ENCODE measurements around the gene TARP.

Gene TARP

DNA sequence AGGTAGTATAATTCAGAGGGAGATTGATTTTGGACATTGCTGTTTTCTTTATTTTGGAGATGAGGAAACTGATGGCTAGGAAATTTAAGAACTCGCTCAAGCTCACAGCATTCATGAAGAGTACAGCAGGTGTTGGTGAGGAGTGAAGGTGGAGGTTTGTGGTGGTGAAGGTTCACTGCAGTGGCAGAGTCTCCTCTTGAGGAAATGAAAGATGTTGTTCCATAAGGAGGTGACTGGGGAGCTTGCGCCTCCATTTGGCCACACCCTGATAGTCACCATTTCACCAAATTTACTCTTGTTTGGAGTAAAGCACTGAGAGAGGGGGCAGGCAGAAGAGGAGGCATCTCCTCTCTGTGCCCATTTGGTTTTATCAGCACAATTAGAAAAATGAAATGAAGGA, 46.4 kb upstream of the TARP start:
- H3K4me3 ChIP-seq (ENCODE audit: low read depth, low read length) = no peak overlapping the region
- TF ChIP-seq, protein P1, sequence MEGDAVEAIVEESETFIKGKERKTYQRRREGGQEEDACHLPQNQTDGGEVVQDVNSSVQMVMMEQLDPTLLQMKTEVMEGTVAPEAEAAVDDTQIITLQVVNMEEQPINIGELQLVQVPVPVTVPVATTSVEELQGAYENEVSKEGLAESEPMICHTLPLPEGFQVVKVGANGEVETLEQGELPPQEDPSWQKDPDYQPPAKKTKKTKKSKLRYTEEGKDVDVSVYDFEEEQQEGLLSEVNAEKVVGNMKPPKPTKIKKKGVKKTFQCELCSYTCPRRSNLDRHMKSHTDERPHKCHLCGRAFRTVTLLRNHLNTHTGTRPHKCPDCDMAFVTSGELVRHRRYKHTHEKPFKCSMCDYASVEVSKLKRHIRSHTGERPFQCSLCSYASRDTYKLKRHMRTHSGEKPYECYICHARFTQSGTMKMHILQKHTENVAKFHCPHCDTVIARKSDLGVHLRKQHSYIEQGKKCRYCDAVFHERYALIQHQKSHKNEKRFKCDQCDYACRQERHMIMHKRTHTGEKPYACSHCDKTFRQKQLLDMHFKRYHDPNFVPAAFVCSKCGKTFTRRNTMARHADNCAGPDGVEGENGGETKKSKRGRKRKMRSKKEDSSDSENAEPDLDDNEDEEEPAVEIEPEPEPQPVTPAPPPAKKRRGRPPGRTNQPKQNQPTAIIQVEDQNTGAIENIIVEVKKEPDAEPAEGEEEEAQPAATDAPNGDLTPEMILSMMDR (IDR thresholded peaks at IDR 0.05; ENCODE audit: low read depth, low read length) = no peak
- DNase-seq (ENCODE audit: low read depth, low spot score) = no peak
- in situ Hi-C loops (cut with HindIII; ENCODE audit: low sequenced_read_pairs) = no loop called here

DNA sequence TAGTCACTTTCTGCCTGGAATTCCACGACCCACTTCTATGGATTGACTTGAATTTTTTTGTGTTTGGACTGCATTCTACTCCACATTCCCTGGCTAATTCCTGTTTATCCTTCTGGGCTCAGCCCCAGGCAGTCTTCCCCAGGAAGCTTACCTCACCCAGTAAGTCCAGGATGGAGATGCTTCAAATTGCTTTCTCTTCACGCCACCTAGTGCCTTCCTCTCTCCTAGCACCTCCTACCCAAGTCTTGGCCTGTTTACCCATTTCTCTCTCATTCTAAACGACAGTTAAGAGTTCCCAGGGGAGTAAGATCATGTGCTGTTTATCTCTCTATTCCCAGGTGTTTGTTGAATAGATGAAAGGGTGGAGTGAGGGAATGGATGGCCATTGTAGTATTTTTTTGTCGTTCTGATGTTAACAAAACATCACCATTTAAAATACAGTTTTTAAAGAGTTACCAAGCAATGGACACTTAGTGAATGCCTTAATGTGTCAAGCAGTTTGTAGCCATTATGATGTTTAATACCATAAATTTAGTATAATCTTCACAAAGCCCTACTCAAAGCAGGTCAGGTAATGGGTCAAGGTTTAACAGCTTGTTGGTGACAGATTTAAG, 45.5 kb upstream of the TARP start:
- peak; percentile 78 for DNase-seq (ENCODE audit: low read depth, low spot score)
- TF ChIP-seq, protein P1 (IDR thresholded peaks at IDR 0.05; ENCODE audit: low read depth, low read length) = peak; percentile 84
- in situ Hi-C loops (cut with HindIII; ENCODE audit: low sequenced_read_pairs) = no loop called here
- H3K4me3 ChIP-seq (ENCODE audit: low read depth, low read length) = no peak overlapping the region

DNA sequence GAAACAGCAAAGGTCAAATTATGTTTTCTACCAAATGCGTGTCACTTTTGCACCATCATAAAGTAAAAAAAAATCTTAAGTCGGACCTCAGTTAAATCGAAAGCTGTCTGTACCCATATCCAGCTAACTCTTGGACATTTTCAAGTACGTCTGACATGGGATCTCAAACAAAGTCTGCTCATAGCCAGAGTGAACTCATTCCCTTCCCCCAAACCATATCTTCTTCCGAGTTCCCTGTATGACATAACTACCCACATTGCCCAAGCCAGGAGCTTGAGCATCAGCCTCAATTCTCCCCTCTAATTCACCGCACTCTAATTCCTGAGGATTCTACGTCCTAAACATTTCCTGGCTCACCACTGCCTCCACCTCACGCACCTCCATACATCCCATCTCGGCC, 44.8 kb upstream of the TARP start:
- TF ChIP-seq, protein P1 (IDR thresholded peaks at IDR 0.05; ENCODE audit: low read depth, low read length) = no peak
- DNase-seq (ENCODE audit: low read depth, low spot score) = no peak
- in situ Hi-C loops (cut with HindIII; ENCODE audit: low sequenced_read_pairs) = no loop called here
- no peak overlapping the region for H3K4me3 ChIP-seq (ENCODE audit: low read depth, low read length)

DNA sequence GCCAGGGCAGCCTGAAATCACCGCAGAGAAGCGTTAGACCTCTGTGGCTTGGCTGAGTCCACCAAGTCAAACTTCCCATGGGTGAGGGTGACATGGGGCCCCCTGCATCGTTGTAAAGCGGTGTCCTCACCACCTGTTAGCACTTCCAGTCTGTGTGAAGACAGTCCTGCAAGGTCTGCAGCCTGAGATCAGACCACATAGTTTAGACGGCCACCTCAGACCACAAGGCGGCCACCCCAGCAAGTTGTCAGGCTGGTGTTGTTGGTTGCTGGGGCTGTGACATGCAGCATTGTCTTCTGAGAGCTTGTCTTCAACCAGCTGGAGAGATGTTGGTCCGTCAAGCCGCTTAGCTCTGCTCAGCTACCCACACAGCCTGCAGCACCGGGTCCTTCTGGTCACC, 44.1 kb upstream of the TARP start:
- TF ChIP-seq, protein P1 (IDR thresholded peaks at IDR 0.05; ENCODE audit: low read depth, low read length) = no peak
- in situ Hi-C loops (cut with HindIII; ENCODE audit: low sequenced_read_pairs) = no loop called here
- DNase-seq (ENCODE audit: low read depth, low spot score) = no peak
- H3K4me3 ChIP-seq (ENCODE audit: low read depth, low read length) = no peak overlapping the region

DNA sequence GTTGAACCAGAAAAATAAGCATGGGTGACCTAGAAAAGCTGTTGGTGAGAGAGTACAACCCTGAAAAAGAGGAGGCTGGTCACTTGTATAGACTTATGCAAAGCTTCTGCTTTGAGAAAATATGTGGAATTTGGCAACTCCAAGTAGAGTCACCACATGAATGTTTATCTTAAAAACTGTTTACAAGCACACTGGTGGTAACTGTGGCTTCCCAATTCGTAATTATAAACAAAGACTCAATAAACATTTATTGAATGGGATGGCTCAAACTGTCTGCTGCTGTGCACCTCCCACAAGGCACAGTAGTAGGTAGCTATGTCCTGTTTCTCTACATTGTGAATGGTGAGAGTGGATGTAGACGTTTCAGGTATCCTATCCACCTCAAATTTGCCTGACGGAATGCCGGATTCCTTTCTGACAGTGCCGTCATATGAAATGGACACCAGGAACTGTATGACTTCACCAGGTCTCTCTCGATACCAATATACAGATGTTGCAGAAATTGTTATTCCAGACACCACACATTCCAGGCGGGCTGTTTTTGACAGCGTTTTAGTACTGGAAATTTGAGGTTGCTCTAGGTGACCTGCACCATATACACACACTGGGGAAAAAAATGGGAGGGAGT, 43.4 kb upstream of the TARP start:
- H3K4me3 ChIP-seq (ENCODE audit: low read depth, low read length) = no peak overlapping the region
- TF ChIP-seq, protein P1 (IDR thresholded peaks at IDR 0.05; ENCODE audit: low read depth, low read length) = no peak
- in situ Hi-C loops (cut with HindIII; ENCODE audit: low sequenced_read_pairs) = no loop called here
- DNase-seq (ENCODE audit: low read depth, low spot score) = no peak

DNA sequence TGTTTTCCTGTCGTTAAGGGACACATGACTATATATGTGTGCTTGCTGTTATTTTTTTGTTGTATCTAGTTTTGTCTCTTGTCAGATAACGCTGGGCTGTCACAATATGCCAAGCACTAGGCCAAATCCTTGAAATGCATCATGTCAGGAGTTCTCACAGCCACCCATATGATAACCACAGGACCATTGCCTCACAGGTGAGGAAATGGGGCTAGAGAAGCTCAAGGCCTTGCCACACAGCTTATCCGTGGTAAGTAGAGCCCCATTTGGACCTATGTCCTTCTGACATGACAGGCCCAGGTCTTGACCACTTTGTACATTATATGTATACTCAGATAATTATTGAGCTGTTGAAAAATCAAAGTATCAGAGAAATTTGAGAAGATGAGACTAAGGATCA, 42.0 kb upstream of the TARP start:
- no peak for DNase-seq (ENCODE audit: low read depth, low spot score)
- H3K4me3 ChIP-seq (ENCODE audit: low read depth, low read length) = no peak overlapping the region
- TF ChIP-seq, protein P1 (IDR thresholded peaks at IDR 0.05; ENCODE audit: low read depth, low read length) = no peak
- in situ Hi-C loops (cut with HindIII; ENCODE audit: low sequenced_read_pairs) = no loop called here
